Heart left ventricle (tissue), 13 donors: ENCODE measurements around the gene HIPK2.

Experiments
- POLR2A ChIP-seq, 2 donors: fragments of 450-650 bp; IDR thresholded peaks; one replicate each; pipeline ENCODE4 v1.6.1; 2017; ENCODE audit warnings: antibody characterized with exemption in 2 of 2, mild to moderate bottlenecking in 2 of 2, moderate library complexity in 2 of 2
- TF ChIP-seq, protein P1 (sequence below), 12 donors: fragments of 200-600 bp; sonication (generic) in 4 of 12; IDR thresholded peaks; one replicate each; pipeline versions ENCODE4 v1.5.0 to v1.8.0; 2018 to 2022; ENCODE audit warnings: antibody characterized with exemption in 12 of 12, mild to moderate bottlenecking in 5 of 12
- donor health status: ischemic (EF 13 %, LVEDD 7.1; RV severe dilation, severe dysfunction).
- donor health status: DM: no; HTN: yes; CAD: no.
- donor health status: DM: no; HTN: no; CAD: no.
- donor health status: ischemic (EF 25% LVEDD 6.9; RV normal size, moderate dysfunction).
- donor health status: ischemic (EF 25% LVEDD 5.7; RV mildly dilated, moderate dysfunction).
- donor health status: ischemic (EF 35%, LVEDD 5.7; RV mildly dilated, moderate dysfunction).
- donor health status: nonischemic (EF 11% LVEDD 7.7; RV severe dilation, severe dysfunction).
- donor health status: DM: yes; HTN: yes; CAD: no.
- donor health status: PGD.
- donor health status: ischemic (EF 29% LVEDD 5.4; RV normal size, mild dysfunction).
- donor health status: nonischemic (EF 23%, LVEDD 6.1; RV moderate dilation, normal function).

DNA sequence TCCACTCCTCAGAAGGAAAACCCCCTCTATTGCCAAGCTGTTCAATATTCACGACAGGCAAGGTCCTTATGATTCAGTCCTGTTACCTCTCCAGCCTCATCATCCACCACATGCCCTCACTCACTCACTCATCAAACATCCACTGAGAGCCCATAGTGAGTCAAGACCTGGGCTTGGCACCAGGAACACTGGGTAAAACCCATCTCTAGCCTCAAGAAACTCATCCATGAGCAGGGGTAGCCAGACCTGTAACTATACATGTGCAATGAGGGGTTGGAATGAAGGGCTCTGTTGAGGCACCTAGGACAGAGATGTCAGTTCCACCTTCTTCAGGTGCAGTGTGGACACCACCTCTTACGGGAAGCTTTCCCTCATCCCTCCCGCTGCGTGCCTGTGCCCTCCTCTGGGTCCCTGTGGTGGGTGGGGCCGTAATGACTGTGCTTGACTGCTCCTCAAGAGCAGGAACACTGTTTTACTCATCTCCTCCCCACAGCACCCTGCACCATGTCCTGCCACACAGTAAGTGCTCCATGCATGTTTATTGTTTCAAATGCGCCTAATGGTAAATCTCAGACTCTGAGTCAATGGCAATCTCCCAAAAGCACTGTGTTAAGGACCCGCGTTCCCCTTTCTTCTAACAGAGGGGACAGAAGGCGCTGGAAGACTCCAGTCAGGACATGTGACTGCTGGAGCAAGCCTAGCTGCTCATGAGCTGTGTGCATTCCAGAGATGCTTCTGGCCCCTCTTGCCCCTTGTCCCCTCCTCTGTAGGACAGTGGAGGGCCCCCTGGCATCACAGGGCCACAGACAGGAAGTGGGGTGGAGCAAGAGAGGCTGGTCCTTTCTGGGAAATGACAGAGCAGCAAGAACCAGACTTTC is 95.4 kb downstream of the HIPK2 start:
- TF ChIP-seq, protein P1, sequence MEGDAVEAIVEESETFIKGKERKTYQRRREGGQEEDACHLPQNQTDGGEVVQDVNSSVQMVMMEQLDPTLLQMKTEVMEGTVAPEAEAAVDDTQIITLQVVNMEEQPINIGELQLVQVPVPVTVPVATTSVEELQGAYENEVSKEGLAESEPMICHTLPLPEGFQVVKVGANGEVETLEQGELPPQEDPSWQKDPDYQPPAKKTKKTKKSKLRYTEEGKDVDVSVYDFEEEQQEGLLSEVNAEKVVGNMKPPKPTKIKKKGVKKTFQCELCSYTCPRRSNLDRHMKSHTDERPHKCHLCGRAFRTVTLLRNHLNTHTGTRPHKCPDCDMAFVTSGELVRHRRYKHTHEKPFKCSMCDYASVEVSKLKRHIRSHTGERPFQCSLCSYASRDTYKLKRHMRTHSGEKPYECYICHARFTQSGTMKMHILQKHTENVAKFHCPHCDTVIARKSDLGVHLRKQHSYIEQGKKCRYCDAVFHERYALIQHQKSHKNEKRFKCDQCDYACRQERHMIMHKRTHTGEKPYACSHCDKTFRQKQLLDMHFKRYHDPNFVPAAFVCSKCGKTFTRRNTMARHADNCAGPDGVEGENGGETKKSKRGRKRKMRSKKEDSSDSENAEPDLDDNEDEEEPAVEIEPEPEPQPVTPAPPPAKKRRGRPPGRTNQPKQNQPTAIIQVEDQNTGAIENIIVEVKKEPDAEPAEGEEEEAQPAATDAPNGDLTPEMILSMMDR (IDR thresholded peaks at IDR 0.05) = no peak
- no peak for TF ChIP-seq POLR2A (IDR thresholded peaks at IDR 0.05)
